HG03439 (cell line): ENCODE results near the gene C6orf118.

ENCODE experiments used
- ATAC-seq: cut with Tn5 transposase; IDR thresholded peaks from one replicate; pipeline ENCODE4 v1.9.1; 2021; ENCODE audit warnings: mild to moderate bottlenecking, moderate library complexity; ENCODE audit not compliant: unreplicated experiment

C6orf118 gene

GRCh38 chr6:165244524-165245247 is 64.7 kb downstream of the C6orf118 start:
- no peak for ATAC-seq

GRCh38 chr6:165243801-165244200 is 65.6 kb downstream of the C6orf118 start:
- ATAC-seq, result no peak

- no peak for ATAC-seq
Observed at GRCh38 chr6:165236326-165236725, 73.1 kb downstream of the C6orf118 start.

GRCh38 chr6:165232731-165233488 is 76.5 kb downstream of the C6orf118 start:
- no peak for ATAC-seq

- ATAC-seq, result no peak
Observed at GRCh38 chr6:165231581-165232561, 77.5 kb downstream of the C6orf118 start.

- ATAC-seq, result no peak
Observed at GRCh38 chr6:165231177-165231576, 78.2 kb downstream of the C6orf118 start.
